ENCODE results near the gene DENND5A.

DNA sequence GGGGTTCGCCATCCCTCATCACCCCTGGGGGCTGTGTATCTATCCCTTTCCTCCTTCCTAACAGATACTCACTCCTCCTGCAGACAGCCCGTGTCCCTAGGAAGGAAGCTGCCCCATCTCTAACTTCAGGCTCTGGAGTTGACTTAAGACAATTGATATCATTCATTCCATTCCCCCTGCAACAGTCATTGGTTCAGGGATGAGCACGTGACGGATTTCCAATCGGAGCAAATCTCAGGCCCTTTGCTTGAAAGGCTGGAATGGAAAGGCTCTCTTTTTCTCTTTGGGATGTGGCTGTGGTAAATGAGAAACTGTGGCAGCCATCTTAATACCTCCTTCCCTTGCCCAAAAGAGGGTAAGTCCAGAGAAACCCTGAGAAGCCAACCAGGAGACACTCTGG, 168.7 kb downstream of the DENND5A start:
- TF ChIP-seq CTCF (IDR thresholded peaks at IDR 0.05) (no peak), POLR2A (IDR thresholded peaks at IDR 0.05) (no peak)

Data from body of pancreas (tissue), 4 donors.